ENCODE measurements around the gene C2orf76. TPM values are rescaled to one million over a fixed set of nuclear protein-coding genes. Genes with fewer than 3 reads are reported as not detected.

Gene C2orf76
- polyA plus RNA-seq, 1 donor from 2014 or later, result 37.7 TPM

DNA sequence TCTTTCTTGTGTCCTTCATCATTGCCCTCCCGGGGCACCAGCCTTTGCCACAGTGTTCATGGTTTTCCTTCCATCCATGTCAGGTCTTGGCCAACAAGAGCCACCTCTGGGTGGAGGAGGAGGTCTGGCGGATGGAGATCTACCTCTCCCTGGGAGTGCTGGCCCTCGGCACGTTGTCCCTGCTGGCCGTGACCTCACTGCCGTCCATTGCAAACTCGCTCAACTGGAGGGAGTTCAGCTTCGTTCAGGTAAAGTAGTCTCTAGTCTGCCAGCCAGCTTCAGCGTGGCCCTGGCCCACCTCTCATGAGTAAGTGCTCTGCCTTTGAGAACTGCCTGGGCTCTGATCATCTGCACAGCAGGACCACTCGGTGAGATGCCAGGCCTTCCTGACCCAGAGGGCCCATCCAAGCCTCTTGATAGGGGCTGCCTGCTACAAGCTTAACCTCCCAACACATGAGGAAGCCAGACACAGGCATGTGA lies 112.0 kb downstream of the C2orf76 start:
- Histone ChIP-seq H3K27ac (ENCODE audit: low read length) (no peak overlapping the region), H3K27me3 (ENCODE audit: insufficient read depth, low read depth, low read length) (no peaks in the 10 kb centered on the region), H3F3A (ENCODE audit: insufficient read depth, low read length, poor library complexity, severe bottlenecking) (no peaks in the 10 kb centered on the region), H3K79me2 (replicated peaks; ENCODE audit: insufficient read depth, low read length) (no peaks in the 10 kb centered on the region), H3K9me3 (ENCODE audit: low read length) (no peaks in the 10 kb centered on the region), H2AFZ (ENCODE audit: low read depth, low read length) (no peak overlapping the region), H3K9ac (ENCODE audit: low read length) (no peak overlapping the region), H4K20me1 (ENCODE audit: insufficient read depth) (no peaks in the 10 kb centered on the region), H3K4me2 (ENCODE audit: low read length) (no peak overlapping the region), H3K9me2 (ENCODE audit: insufficient read depth, low read length) (no peaks in the 10 kb centered on the region), H3K36me3 (ENCODE audit: insufficient read depth, low read length) (no peaks in the 10 kb centered on the region), H3K4me3 (ENCODE audit: low read length) (no peak overlapping the region)
- TF ChIP-seq SMC3 (conservative IDR thresholded peaks at IDR 0.05; ENCODE audit: poor library complexity), result no peak
- no peak for TF ChIP-seq EZH2 (IDR thresholded peaks at IDR 0.05; ENCODE audit: borderline replicate concordance, insufficient read depth, low read length, poor library complexity, severe bottlenecking)
- no peak for TF ChIP-seq EP300 (conservative IDR thresholded peaks at IDR 0.05; ENCODE audit: poor library complexity, severe bottlenecking)
- TF ChIP-seq TAF1 (IDR thresholded peaks at IDR 0.05; ENCODE audit: low read depth), result no peak
- TF ChIP-seq MXI1 (conservative IDR thresholded peaks at IDR 0.05; ENCODE audit: poor library complexity, severe bottlenecking), result no peak
- TF ChIP-seq, protein P1, sequence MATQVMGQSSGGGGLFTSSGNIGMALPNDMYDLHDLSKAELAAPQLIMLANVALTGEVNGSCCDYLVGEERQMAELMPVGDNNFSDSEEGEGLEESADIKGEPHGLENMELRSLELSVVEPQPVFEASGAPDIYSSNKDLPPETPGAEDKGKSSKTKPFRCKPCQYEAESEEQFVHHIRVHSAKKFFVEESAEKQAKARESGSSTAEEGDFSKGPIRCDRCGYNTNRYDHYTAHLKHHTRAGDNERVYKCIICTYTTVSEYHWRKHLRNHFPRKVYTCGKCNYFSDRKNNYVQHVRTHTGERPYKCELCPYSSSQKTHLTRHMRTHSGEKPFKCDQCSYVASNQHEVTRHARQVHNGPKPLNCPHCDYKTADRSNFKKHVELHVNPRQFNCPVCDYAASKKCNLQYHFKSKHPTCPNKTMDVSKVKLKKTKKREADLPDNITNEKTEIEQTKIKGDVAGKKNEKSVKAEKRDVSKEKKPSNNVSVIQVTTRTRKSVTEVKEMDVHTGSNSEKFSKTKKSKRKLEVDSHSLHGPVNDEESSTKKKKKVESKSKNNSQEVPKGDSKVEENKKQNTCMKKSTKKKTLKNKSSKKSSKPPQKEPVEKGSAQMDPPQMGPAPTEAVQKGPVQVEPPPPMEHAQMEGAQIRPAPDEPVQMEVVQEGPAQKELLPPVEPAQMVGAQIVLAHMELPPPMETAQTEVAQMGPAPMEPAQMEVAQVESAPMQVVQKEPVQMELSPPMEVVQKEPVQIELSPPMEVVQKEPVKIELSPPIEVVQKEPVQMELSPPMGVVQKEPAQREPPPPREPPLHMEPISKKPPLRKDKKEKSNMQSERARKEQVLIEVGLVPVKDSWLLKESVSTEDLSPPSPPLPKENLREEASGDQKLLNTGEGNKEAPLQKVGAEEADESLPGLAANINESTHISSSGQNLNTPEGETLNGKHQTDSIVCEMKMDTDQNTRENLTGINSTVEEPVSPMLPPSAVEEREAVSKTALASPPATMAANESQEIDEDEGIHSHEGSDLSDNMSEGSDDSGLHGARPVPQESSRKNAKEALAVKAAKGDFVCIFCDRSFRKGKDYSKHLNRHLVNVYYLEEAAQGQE (IDR thresholded peaks at IDR 0.05; ENCODE audit: borderline replicate concordance), result no peak
- TF ChIP-seq POLR2AphosphoS5 (IDR thresholded peaks at IDR 0.05), result no peak
- no peak for TF ChIP-seq RAD21 (conservative IDR thresholded peaks at IDR 0.05)

GRCh38 chr2:119253760-119254600 lies 112.7 kb downstream of the C2orf76 start:
- H3K79me2 ChIP-seq (replicated peaks; ENCODE audit: insufficient read depth, low read length), result no peaks in the 10 kb centered on the region
- no peak overlapping the region for H2AFZ ChIP-seq (ENCODE audit: low read depth, low read length)
- H3K9me3 ChIP-seq (ENCODE audit: low read length), result no peaks in the 10 kb centered on the region
- TF ChIP-seq RAD21 (conservative IDR thresholded peaks at IDR 0.05) (no peak), TAF1 (IDR thresholded peaks at IDR 0.05; ENCODE audit: low read depth) (no peak), MXI1 (conservative IDR thresholded peaks at IDR 0.05; ENCODE audit: poor library complexity, severe bottlenecking) (no peak), POLR2AphosphoS5 (IDR thresholded peaks at IDR 0.05) (no peak), SMC3 (conservative IDR thresholded peaks at IDR 0.05; ENCODE audit: poor library complexity) (no peak), EP300 (conservative IDR thresholded peaks at IDR 0.05; ENCODE audit: poor library complexity, severe bottlenecking) (no peak), EZH2 (IDR thresholded peaks at IDR 0.05; ENCODE audit: borderline replicate concordance, insufficient read depth, low read length, poor library complexity, severe bottlenecking) (no peak)
- TF ChIP-seq, protein P1 (IDR thresholded peaks at IDR 0.05; ENCODE audit: borderline replicate concordance), result no peak
- TF ChIP-seq, protein P2, sequence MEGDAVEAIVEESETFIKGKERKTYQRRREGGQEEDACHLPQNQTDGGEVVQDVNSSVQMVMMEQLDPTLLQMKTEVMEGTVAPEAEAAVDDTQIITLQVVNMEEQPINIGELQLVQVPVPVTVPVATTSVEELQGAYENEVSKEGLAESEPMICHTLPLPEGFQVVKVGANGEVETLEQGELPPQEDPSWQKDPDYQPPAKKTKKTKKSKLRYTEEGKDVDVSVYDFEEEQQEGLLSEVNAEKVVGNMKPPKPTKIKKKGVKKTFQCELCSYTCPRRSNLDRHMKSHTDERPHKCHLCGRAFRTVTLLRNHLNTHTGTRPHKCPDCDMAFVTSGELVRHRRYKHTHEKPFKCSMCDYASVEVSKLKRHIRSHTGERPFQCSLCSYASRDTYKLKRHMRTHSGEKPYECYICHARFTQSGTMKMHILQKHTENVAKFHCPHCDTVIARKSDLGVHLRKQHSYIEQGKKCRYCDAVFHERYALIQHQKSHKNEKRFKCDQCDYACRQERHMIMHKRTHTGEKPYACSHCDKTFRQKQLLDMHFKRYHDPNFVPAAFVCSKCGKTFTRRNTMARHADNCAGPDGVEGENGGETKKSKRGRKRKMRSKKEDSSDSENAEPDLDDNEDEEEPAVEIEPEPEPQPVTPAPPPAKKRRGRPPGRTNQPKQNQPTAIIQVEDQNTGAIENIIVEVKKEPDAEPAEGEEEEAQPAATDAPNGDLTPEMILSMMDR (IDR thresholded peaks at IDR 0.05; ENCODE audit: poor library complexity, severe bottlenecking), result no peak
- no peaks in the 10 kb centered on the region for H3K9me2 ChIP-seq (ENCODE audit: insufficient read depth, low read length)
- no peaks in the 10 kb centered on the region for H4K20me1 ChIP-seq (ENCODE audit: insufficient read depth)
- no peaks in the 10 kb centered on the region for H3F3A ChIP-seq (ENCODE audit: insufficient read depth, low read length, poor library complexity, severe bottlenecking)
- no peak overlapping the region for H3K4me2 ChIP-seq (ENCODE audit: low read length)
- H3K27ac ChIP-seq (ENCODE audit: low read length), result no peak overlapping the region
- no peaks in the 10 kb centered on the region for H3K27me3 ChIP-seq (ENCODE audit: insufficient read depth, low read depth, low read length)
- H3K4me3 ChIP-seq (ENCODE audit: low read length), result no peak overlapping the region
- H3K9ac ChIP-seq (ENCODE audit: low read length), result no peak overlapping the region
- no peaks in the 10 kb centered on the region for H3K36me3 ChIP-seq (ENCODE audit: insufficient read depth, low read length)
